Measurements from ENCODE around the gene ARL4A. TPM values are rescaled to one million over a fixed set of nuclear protein-coding genes. Genes with fewer than 3 reads are reported as not detected.

ARL4A gene
- total RNA-seq, 1 donor from 2014 or later, result 54.8 TPM

Other genes with a start within 250 kb of the ARL4A start
- 0.26 TPM in 2 replicates for gene SCIN, start 116.9 kb upstream of the ARL4A start, total RNA-seq